K562 (cell line): ENCODE results near the gene COL6A2. TPM values are rescaled to one million over a fixed set of nuclear protein-coding genes. Genes with fewer than 3 reads are reported as not detected.

Experiments
- ATAC-seq: fragments of 200-7000 bp; cut with Tn5 transposase; 3 replicates; pipeline ENCODE4 v1.9.1; 2020; ENCODE audit warnings: moderate library complexity
- BruUV-seq: library from RNA; stranded (reverse); fragments of 400-500 nt; replicated peaks from 2 replicates; lab custom pipeline; 2021; lab: Mats Ljungman, UMichigan
- CTCF ChIA-PET: fragments of 300-600 bp; formaldehyde crosslinking; extraction: SDS; loops from one replicate; lab custom pipeline; 2021; ENCODE audit warnings: low intra/inter-chr PET ratio; lab: Yijun Ruan, JAX
- POLR2A ChIA-PET: fragments of 300-600, 350-650 bp; sonication (Branson Sonifier 250); formaldehyde crosslinking; extraction: SDS; loops from one replicate; lab custom pipeline; 2021; ENCODE audit warnings: antibody characterized with exemption, inconsistent platforms; lab: Yijun Ruan, JAX
- DNase-seq, 4 experiments: peaks; one replicate each; pipeline versions ENCODE4 v3.0.0 to v3.0.0-alpha.2; 2011 to 2018; ENCODE audit warnings: low spot score in 3 of 4, mixed read lengths in 3 of 4; ENCODE audit errors: extremely low read depth in 1 of 4
- FAIRE-seq: peaks from 2 replicates; lab custom pipeline; 2011; peaks lifted over from hg19 to GRCh38; lab: Jason Lieb, UNC
- H2AFZ ChIP-seq: 2 replicates; pipeline ENCODE4 v1.6.0; 2011; ENCODE audit warnings: low read depth, low read length, control low read depth, inconsistent platforms
- H3K27ac ChIP-seq: fragments of 200-600 bp; 3 replicates; pipeline ENCODE4 v1.8.0; 2011; ENCODE audit warnings: low read depth, mild to moderate bottlenecking, control low read depth, inconsistent platforms, low read length, moderate library complexity, mixed read lengths; ENCODE audit errors: extremely low read depth
- H3K27me3 ChIP-seq, 2 experiments: fragments of 300-600 bp in 1 of 2; 2 replicates in 1 of 2; 3 replicates in 1 of 2; pipeline versions ENCODE4 v1.6.0 to v1.8.0; 2011; ENCODE audit warnings: inconsistent platforms in 2 of 2, low read length in 2 of 2, mild to moderate bottlenecking in 1 of 2, mixed read lengths in 1 of 2, moderate library complexity in 1 of 2; ENCODE audit not compliant: control insufficient read depth in 2 of 2, insufficient read depth in 2 of 2
- H3K36me3 ChIP-seq: fragments of 300-600 bp; 3 replicates; pipeline ENCODE4 v1.8.0; 2011; ENCODE audit warnings: mild to moderate bottlenecking, low read length, inconsistent platforms; ENCODE audit not compliant: control insufficient read depth, insufficient read depth
- H3K4me1 ChIP-seq, 2 experiments: fragments of 200-600 bp in 1 of 2; replicated peaks in 1 of 2; 2 replicates in 1 of 2; 3 replicates in 1 of 2; pipeline versions ENCODE4 v1.5.1 to v1.8.0; 2011; ENCODE audit warnings: inconsistent platforms in 2 of 2, low read length in 2 of 2, mild to moderate bottlenecking in 1 of 2, mixed read lengths in 1 of 2, moderate library complexity in 1 of 2; ENCODE audit not compliant: control insufficient read depth in 2 of 2, insufficient read depth in 2 of 2
- H3K4me2 ChIP-seq: 2 replicates; pipeline ENCODE4 v1.6.1; 2011; ENCODE audit warnings: low read length, control low read depth, inconsistent platforms, mixed read lengths; ENCODE audit not compliant: insufficient read depth
- H3K4me3 ChIP-seq: fragments of 200-600 bp; sonication (generic), shearing (Covaris generic); 2 replicates; pipeline ENCODE4 v1.5.1; 2016; ENCODE audit warnings: control low read depth, inconsistent platforms
- H3K79me2 ChIP-seq: fragments of 200-600 bp; 3 replicates; pipeline ENCODE4 v1.8.0; 2011; ENCODE audit warnings: low read length, inconsistent platforms; ENCODE audit not compliant: control insufficient read depth, insufficient read depth
- H3K9ac ChIP-seq, 2 experiments: 2 replicates each; pipeline versions ENCODE4 v1.6.0 to v1.6.1; 2011; ENCODE audit warnings: low read depth in 2 of 2, low read length in 2 of 2, control low read depth in 1 of 2, inconsistent platforms in 1 of 2, mild to moderate bottlenecking in 1 of 2, mixed read lengths in 1 of 2; ENCODE audit not compliant: insufficient read depth in 1 of 2
- H3K9me1 ChIP-seq: one replicate; pipeline ENCODE4 v1.6.0; 2011; ENCODE audit warnings: inconsistent platforms, mild to moderate bottlenecking, low read length, moderate library complexity; ENCODE audit not compliant: control insufficient read depth, insufficient read depth
- H3K9me3 ChIP-seq: replicated peaks from 2 replicates; pipeline ENCODE4 v1.5.1; 2011; ENCODE audit warnings: low read depth, low read length, inconsistent platforms; ENCODE audit not compliant: control insufficient read depth, insufficient read depth
- H4K20me1 ChIP-seq: replicated peaks from 2 replicates; pipeline ENCODE4 v1.6.1; 2011; ENCODE audit warnings: low read length, inconsistent platforms, mixed read lengths; ENCODE audit not compliant: control insufficient read depth, insufficient read depth
- ETV5 ChIP-seq: sonication (generic); formaldehyde crosslinking; IDR thresholded peaks from 2 replicates; pipeline ENCODE4 v1.4.0; 2020; ENCODE audit warnings: low read depth, mild to moderate bottlenecking, missing genetic modification reagents
- NRF1 ChIP-seq, 2 experiments: fragments of 450-650 bp; IDR thresholded peaks in 1 of 2; conservative IDR thresholded peaks in 1 of 2; 2 replicates each; pipeline ENCODE4 v1.6.1; 2014; ENCODE audit warnings: mild to moderate bottlenecking in 2 of 2
- RBM22 ChIP-seq: fragments of 200-400 bp; formaldehyde crosslinking; IDR thresholded peaks from 2 replicates; pipeline ENCODE4 v1.6.1; 2018; ENCODE audit warnings: low read length, low read depth; ENCODE audit not compliant: poor library complexity, severe bottlenecking
- TAF15 ChIP-seq: fragments of 200-400 bp; formaldehyde crosslinking; IDR thresholded peaks from 2 replicates; pipeline ENCODE4 v1.6.1; 2017; ENCODE audit warnings: mild to moderate bottlenecking, low read depth, low read length, moderate library complexity
- WGBS: fragments of 100-300 bp; shearing (Covaris generic); methylation state at CpG from one replicate; pipeline ENCODE4 v1.1.6; 2016; ENCODE audit warnings: low coverage, mixed read lengths; ENCODE audit not compliant: insufficient coverage; ENCODE audit errors: missing lambda C conversion rate; 5-methylcytosine and 5-hydroxymethylcytosine counted together
- in situ Hi-C: fragments of 300-500 bp; cut with MboI; formaldehyde crosslinking; loops from 4 replicates; pipeline ENCODE4 v1.15.0; 2018; ENCODE audit warnings: inconsistent platforms, mixed read lengths
- intact Hi-C: fragments of 100-400 bp; cut with micrococcal nuclease; formaldehyde crosslinking; loops from 2 replicates; pipeline ENCODE4 v1.14.2; 2022
- polyA plus RNA-seq, 8 experiments: library from polyadenylated mRNA; depleted of rRNA in 4 of 8; stranded (reverse) in 5 of 8; unstranded in 3 of 8; fragments of >200 nt; fragmentation: Nextera tagmentation in 2 of 8; fragmentation: Illumina TruSeq in 1 of 8; extraction: Ambion mirVana in 2 of 8; extraction: Trizol in 1 of 8; gene quantifications; 2 replicates each; pipeline versions ENCODE4 v1.2.1 to v1.2.3, GENCODE V29; 2011 to 2014; ENCODE audit warnings: inconsistent platforms in 1 of 8, missing spikeins in 1 of 8
- total RNA-seq, 7 experiments: library from RNA; depleted of rRNA in 6 of 7; stranded (reverse); fragments of >200 nt in 6 of 7; fragmentation: Illumina TruSeq in 2 of 7; extraction: Trizol in 2 of 7; gene quantifications; 2 replicates each; pipeline versions ENCODE4 v1.2.1 to v1.2.3, GENCODE V29; 2011 to 2021; ENCODE audit warnings: low replicate concordance in 1 of 7
- TF ChIP-seq, protein P1 (sequence below), 3 experiments: fragments of 200-800 bp in 1 of 3; sonication (Bioruptor generic) in 1 of 3; sonication (generic) in 1 of 3; formaldehyde crosslinking in 1 of 3; IDR thresholded peaks; 2 replicates each; pipeline versions ENCODE4 v1.6.1 to v1.8.0; 2016 to 2022; ENCODE audit warnings: mild to moderate bottlenecking in 2 of 3, missing compliant biosample characterization in 2 of 3, missing genetic modification characterization in 2 of 3, missing genetic modification reagents in 1 of 3

COL6A2 gene
- total and polyA plus RNA-seq, 9 of the 15 experiments (the other 6 are each of a cell fraction or from before 2014, with no cell fraction given) = 0.07 to 1.1 (median 0.24) TPM; not detected in 3

- ChIA-PET POLR2A (interaction anchor here (0.6 to 2.1 kb wide), 7 partner anchors 10 to 1023 kb away, joined by 3 to 16 read pairs (median 4); partner anchors contain the start of gene PRMT2), CTCF (no interaction called here)
- H3K4me2 ChIP-seq = peak overlapping the region; percentile 75
- peaks cover 19% of the 10 kb centered on the region; the same call in 2 of the 3 replicates for H3K36me3 ChIP-seq
- no peaks in the 10 kb centered on the region for H3K27me3 ChIP-seq
- H3K4me3 ChIP-seq = peak overlapping the region; percentile 14; the same call in 1 of the 2 replicates
- intact Hi-C loops = loop anchor here (2.0 to 5.0 kb wide), 3 partner anchors 36 to 74 kb away; partner anchors contain the start of gene LSS
- 40% methylated on average over 18 of the region's 18 CpGs for WGBS
- no TSS peak for BruUV-seq
- H4K20me1 ChIP-seq = no peaks in the 10 kb centered on the region
- peak overlapping the region; percentile 74; the same call in 2 of the 3 replicates for H3K27ac ChIP-seq
- no peaks in the 10 kb centered on the region; the same call in 2 of the 3 replicates for H3K79me2 ChIP-seq
- in situ Hi-C loops = no loop called here
- DNase-seq = no peak
- peaks cover 15 to 75% of the 10 kb centered on the region in 2 experiments for H3K4me1 ChIP-seq
- ATAC-seq = peak; percentile 62
- no peaks in the 10 kb centered on the region for H3K9me3 ChIP-seq
- 0 out of 2 replicates have a peak, but pooled peaks have one; percentile 24 for TF ChIP-seq TAF15
- TF ChIP-seq, protein P1, sequence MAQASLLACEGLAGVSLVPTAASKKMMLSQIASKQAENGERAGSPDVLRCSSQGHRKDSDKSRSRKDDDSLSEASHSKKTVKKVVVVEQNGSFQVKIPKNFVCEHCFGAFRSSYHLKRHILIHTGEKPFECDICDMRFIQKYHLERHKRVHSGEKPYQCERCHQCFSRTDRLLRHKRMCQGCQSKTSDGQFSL (CRISPR knock-in tag; IDR thresholded peaks at IDR 0.05) = 0 out of 2 replicates have a peak, but pooled peaks have one; percentile 25
- TF ChIP-seq, protein P1 (tag; IDR thresholded peaks at IDR 0.05) = 0 out of 4 replicates have a peak, but pooled peaks of 1 of the 2 experiments have one; percentile 3
- no peak for TF ChIP-seq ETV5 (CRISPR knock-in tag)
- no peak for TF ChIP-seq NRF1 (conservative IDR thresholded peaks at IDR 0.05 in 1 of 2, IDR thresholded peaks at IDR 0.05 in 1 of 2)
- peak; percentile 8 for TF ChIP-seq RBM22
- H3K9ac ChIP-seq = peak overlapping the region; percentile 68 to 87
- no peak for FAIRE-seq
- H2AFZ ChIP-seq = peak overlapping the region; percentile 86
- no peaks in the 10 kb centered on the region for H3K9me1 ChIP-seq
Measured at GRCh38 chr21:46152927-46153246, 55.0 kb downstream of the COL6A2 start.
